Vagina (tissue), 2 donors: Measurements from ENCODE around the gene RBKS.

Experiments used
- POLR2AphosphoS5 ChIP-seq, 2 donors: sonication (generic); formaldehyde crosslinking; IDR thresholded peaks; one replicate each; pipeline ENCODE4 v1.9.0; 2017; ENCODE audit warnings: antibody characterized with exemption in 2 of 2, mild to moderate bottlenecking in 2 of 2, low read depth in 1 of 2; ENCODE audit not compliant: insufficient read depth in 1 of 2
- TF ChIP-seq, protein P1 (sequence below), 3 experiments: fragments of 450-650 bp in 2 of 3; fragments of 200-600 bp in 1 of 3; sonication (generic) in 1 of 3; IDR thresholded peaks; one replicate each; pipeline ENCODE4 v1.5.1; 2017 to 2019; ENCODE audit warnings: antibody characterized with exemption in 3 of 3, mild to moderate bottlenecking in 2 of 3, moderate library complexity in 2 of 3

DNA sequence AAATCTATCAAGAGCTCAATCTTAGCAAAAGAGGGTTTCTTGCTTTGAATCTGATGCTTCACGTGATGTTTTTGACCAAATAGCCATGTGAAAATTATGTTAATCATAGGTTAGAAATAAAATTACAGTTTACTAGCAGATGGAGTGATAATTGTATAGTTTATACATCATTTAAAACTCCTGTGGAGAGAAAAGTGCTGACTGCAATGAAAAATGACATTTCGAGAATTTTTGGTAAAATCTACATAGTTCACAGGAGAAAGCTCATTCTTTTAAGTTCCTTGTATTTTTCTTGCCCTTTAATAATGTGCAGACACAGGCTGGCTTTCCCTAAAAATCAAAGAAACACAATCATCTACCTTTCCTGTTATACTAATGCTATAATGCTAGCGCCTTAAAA, 33.2 kb downstream of the RBKS start:
- no peak for TF ChIP-seq POLR2AphosphoS5 (IDR thresholded peaks at IDR 0.05; ENCODE audit: insufficient read depth in 1 of 2, low read depth in 1 of 2)
- TF ChIP-seq, protein P1, sequence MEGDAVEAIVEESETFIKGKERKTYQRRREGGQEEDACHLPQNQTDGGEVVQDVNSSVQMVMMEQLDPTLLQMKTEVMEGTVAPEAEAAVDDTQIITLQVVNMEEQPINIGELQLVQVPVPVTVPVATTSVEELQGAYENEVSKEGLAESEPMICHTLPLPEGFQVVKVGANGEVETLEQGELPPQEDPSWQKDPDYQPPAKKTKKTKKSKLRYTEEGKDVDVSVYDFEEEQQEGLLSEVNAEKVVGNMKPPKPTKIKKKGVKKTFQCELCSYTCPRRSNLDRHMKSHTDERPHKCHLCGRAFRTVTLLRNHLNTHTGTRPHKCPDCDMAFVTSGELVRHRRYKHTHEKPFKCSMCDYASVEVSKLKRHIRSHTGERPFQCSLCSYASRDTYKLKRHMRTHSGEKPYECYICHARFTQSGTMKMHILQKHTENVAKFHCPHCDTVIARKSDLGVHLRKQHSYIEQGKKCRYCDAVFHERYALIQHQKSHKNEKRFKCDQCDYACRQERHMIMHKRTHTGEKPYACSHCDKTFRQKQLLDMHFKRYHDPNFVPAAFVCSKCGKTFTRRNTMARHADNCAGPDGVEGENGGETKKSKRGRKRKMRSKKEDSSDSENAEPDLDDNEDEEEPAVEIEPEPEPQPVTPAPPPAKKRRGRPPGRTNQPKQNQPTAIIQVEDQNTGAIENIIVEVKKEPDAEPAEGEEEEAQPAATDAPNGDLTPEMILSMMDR (IDR thresholded peaks at IDR 0.05): no peak
